Activated naive CD8-positive, alpha-beta T cell (primary cell): Measurements from ENCODE around the gene SLC9A5.

Source experiments
- H3K27ac Mint-ChIP-seq: one replicate; pipeline ENCODE4 v1.8.0; 2021; ENCODE audit warnings: mixed read lengths
- H3K27me3 Mint-ChIP-seq: one replicate; pipeline ENCODE4 v1.8.0; 2021; ENCODE audit warnings: mixed read lengths
- H3K36me3 Mint-ChIP-seq: one replicate; pipeline ENCODE4 v1.8.0; 2021; ENCODE audit warnings: mixed read lengths
- H3K4me1 Mint-ChIP-seq: one replicate; pipeline ENCODE4 v1.8.0; 2021; ENCODE audit warnings: low read depth, mixed read lengths
- H3K4me3 Mint-ChIP-seq: one replicate; pipeline ENCODE4 v1.8.0; 2021; ENCODE audit warnings: mild to moderate bottlenecking, mixed read lengths
- H3K9me3 Mint-ChIP-seq: one replicate; pipeline ENCODE4 v1.8.0; 2021; ENCODE audit warnings: low read depth, mixed read lengths

The SLC9A5 gene

DNA sequence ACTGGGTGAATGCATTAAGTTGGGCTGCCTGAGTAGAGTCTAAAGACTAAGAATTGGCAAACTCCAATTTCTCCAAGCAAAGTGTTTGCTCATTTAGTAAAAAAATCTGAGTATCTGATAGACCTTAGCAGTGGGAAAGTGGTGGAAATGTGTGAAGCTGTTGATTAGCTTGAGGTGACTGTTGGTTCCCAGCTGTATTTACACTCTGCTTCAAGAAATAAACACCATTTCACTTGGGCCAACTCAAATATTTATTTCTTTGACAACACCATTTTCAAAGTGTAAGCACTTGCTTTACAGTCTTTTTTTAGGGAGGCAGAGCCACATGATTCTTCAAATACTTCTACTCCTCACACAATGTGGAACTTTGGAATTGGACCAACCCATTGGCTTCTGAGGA is 69.1 kb downstream of the SLC9A5 start:
- H3K4me1 Mint-ChIP-seq = peaks cover 3% of the 10 kb centered on the region
- no peak overlapping the region for H3K4me3 Mint-ChIP-seq
- H3K9me3 Mint-ChIP-seq = no peaks in the 10 kb centered on the region
- no peaks in the 10 kb centered on the region for H3K36me3 Mint-ChIP-seq
- H3K27ac Mint-ChIP-seq = no peak overlapping the region
- peaks cover 16% of the 10 kb centered on the region for H3K27me3 Mint-ChIP-seq
